Left lobe of liver (tissue), 2 donors: Measurements from ENCODE around the gene RUNX2. TPM values are rescaled to one million over a fixed set of nuclear protein-coding genes. Genes with fewer than 3 reads are reported as not detected.

Experiments used
- ATAC-seq: fragments of 200-7000 bp; cut with Tn5 transposase; one replicate; pipeline ENCODE4 v1.9.1; 2020; ENCODE audit warnings: mild to moderate bottlenecking, moderate library complexity
- DNase-seq: peaks from one replicate; pipeline ENCODE4 v3.0.0-alpha.2; 2020; ENCODE audit warnings: low spot score
- total RNA-seq: library from RNA; stranded (reverse); gene quantifications from one replicate; pipeline ENCODE4 v1.2.1, GENCODE V29; 2021
- donor health status: DM: no; HTN: no; CAD: no; lungs with moderate emphysema.
- donor health status: DM: no; HTN: yes; CAD: no.

RUNX2 gene
- total RNA-seq, 1 donor from 2014 or later, result 0.15 TPM

DNA sequence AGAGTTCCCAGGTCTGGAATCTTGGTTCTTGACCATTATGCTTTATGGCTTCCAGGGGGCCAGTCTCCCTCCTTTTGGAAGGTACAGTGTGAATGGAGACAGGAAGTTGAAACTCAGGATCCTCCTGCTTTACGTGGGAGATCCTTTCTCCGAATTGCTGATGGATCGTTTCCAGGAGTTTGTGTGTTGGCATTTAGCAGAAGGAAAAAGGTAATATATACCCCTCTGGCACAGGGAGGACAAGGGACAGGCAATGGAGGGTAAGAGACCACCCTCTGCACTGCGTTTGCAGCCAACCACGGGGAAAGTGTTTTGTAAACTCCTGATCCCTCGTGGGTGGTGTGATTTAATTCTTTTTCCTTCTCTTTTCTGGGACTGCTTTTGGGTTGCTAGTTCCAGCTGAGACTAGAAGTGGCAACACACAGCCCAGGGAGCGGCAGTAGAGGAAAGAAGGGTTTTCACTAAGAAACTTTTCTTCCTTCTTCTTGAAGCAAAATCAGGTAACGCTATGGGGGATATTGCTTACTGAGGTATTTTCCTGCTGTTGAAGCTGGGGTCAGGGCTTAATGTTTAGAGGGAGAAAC is 307.2 kb downstream of the RUNX2 start:
- no peak for DNase-seq
- no peak for ATAC-seq

DNA sequence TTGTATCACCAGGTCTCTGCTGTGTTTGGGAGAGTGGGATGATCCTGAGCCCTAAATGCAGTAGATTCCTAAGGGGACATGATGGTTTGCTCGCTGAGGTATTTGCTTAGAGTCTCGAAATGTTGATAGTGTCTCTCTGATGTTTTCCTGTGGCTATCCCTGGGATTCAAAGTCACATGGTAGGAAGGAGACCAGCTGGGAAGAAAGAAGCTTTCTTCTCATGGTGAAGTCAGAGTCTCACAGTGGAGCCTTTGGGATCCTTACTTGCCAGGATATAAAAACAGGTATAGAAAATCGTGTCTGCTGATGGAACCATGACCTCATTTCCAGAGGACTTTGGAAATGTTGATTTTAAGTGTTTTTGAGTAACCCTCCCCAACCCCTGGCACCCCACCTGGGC is 308.9 kb downstream of the RUNX2 start:
- DNase-seq (no peak), ATAC-seq (no peak)

- no peak for ATAC-seq
- DNase-seq, result no peak
Measured at GRCh38 chr6:45637611-45638257, 309.6 kb downstream of the RUNX2 start.

- no peak for DNase-seq
Measured at GRCh38 chr6:45640081-45640491, 312.0 kb downstream of the RUNX2 start.

DNA sequence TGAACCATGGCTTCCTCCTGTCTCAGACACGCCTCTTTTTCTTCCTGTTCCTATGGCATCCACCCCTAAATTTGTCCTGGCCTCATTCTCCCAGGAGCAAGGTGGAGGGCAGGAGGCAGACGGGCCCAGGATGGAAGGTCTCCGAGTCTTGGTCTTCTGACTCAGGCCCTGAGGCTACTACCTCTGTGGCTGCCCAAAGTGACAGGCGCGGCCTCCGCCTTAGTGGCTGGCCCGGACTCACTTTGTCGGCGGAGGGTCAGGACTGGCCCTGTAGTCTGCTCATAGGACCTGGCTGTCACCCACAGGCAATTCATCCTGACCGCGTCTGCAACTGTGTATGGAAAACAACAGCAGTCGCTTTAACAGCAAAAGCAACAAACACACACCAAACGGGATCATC is 312.7 kb downstream of the RUNX2 start:
- DNase-seq (no peak), ATAC-seq (no peak)

More at GRCh38 chr6:45640081-45640491, 312.0 kb downstream of the RUNX2 start:
- no peak for ATAC-seq

DNA sequence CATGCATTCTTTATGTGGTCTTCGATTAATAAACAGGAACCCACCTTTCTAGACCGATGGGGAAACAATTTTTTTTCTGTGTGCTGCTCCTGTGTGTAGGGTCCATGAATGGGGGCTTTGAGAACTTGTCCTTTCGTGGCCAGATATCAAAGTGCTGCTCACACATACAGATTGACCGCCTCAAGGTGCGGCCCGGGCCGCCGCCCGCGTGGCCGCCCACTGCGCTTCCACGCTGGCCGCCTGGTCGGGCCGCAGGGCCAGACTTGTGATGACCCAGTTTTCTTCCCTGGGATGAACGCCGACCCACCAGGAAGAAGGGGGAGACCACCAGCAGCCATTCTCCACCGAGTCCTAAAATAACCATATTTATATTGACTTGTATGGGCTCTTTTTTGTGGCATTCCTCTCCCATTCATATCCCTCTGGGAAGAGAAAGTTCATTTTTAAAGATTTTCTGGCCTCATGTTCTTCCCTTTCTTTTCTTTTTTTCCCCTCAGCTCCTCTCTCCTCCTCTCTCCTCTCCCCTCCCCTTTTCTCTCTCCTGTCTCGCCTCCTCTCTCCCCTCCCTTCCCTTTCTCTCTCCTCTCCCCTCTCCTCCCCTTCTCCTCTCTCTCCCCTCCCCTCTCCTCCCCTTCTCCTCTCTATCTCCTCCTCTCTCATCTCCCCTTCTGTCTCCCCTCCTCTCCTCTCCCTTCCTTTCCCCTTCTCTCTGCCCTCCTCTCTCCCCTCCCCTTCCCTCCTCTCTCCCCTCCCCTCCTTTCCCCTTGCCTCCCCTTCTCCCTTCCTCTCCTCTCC is 314.4 kb downstream of the RUNX2 start:
- DNase-seq (no peak), ATAC-seq (no peak)

DNA sequence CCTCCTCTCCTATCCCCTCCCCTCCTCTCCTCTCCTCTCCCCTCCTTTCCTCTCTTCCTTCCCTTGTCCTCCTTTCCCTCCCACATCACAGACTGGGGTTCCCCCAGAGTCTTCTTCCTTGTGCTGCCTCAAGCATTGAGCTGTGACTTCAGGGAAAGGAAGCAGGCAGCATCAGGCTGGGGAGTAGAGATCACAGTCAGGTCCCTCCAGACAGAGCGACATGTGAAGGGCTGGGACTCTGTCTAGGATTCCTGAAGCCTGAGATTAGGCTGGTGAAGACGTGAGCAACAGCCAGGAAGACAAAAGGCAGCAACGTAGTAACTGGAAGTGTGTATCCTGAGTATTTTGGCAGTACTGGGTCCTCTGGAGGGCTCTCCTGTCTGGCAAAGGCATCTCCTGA is 315.0 kb downstream of the RUNX2 start:
- ATAC-seq, result no peak
- no peak for DNase-seq

DNA sequence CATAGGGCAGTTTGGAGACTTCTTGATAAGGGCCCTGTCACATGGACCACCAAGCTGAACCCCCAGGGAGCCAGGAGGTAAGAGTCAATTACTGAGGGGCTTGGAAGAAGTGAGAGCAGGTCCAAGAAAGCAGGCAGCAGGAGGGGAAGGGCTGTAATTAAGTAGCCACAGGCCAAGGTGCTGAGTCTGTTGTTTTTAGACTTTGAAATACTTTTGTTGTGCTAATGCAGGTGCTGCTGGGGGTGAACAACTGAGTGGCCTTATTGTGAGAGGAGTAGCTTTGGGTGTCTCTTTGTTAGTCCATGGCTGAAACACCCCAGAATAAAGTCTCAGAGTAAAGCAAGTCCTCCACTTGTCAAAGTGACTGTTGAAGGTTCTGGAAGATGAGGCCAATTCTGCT is 316.6 kb downstream of the RUNX2 start:
- no peak for DNase-seq
- no peak for ATAC-seq

DNA sequence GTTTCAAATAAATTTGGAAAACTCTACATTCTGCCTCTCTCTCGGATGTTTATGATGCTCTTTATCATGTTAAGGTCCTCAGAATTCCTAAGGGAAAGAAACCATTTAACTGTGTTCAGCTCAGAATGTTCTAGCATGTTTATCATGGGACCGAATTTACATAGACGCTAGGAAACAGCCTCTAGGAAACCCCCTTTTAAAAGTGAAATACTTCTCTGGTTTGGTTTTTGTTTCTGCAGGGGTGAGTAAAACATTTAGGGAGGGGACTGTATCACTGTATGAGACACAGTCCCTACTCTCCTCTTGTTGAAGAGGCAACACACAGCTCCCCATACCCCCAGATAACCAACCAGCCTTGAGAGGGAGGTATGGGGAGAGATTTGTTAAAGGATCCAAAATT is 317.2 kb downstream of the RUNX2 start:
- ATAC-seq (no peak), DNase-seq (no peak)

GRCh38 chr6:45647341-45648261 is 319.5 kb downstream of the RUNX2 start:
- ATAC-seq, result no peak
- DNase-seq, result no peak

DNA sequence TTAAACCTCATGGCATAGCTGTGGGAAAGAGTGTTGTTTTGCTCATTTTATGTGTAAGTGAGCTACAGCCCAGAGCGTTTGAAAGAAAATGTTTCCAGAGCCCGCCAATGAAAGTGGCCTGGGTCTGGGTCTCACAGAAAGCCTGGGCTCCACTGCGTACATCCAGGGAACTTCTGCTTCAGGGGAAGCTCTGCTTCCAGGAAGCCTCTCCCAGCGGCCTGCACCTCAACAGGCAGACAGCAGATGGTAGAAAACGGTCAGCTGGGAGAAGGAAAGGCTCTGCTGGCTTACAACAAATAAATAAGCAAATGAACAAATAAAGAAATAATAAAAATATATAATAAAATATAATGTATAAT is 320.1 kb downstream of the RUNX2 start:
- DNase-seq, result no peak
- no peak for ATAC-seq

DNA sequence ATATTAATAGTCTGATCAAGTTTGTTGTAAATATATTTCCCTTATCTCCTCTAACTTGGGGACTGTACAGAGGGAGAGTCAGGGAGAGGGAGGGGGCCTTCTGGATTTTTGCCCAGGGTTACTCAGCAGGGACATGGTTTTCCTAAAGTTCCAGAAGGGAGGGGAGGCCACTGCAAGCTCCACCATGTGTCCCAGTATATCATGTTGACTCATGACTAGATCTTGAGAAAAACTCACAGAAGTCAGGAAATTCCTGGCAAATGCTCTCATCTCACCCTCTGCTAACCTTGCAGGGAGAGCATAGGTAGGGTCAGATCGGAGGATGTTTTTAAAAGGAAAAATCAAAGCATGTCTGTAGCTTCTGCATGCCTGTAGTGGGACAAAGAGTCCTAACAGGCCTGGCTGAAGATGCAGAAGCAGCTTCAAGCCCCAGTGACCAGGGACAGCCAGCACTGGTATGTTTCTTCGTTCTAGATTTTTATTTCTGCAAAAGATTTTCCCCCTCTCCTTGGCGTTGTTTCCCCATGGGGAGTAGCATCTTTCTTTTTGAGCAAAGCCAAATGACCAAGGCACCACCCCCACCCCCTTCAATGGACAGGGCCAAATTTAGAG is 322.5 kb downstream of the RUNX2 start:
- ATAC-seq, result no peak
- no peak for DNase-seq

GRCh38 chr6:45651301-45651700 is 323.2 kb downstream of the RUNX2 start:
- DNase-seq (no peak), ATAC-seq (no peak)

DNA sequence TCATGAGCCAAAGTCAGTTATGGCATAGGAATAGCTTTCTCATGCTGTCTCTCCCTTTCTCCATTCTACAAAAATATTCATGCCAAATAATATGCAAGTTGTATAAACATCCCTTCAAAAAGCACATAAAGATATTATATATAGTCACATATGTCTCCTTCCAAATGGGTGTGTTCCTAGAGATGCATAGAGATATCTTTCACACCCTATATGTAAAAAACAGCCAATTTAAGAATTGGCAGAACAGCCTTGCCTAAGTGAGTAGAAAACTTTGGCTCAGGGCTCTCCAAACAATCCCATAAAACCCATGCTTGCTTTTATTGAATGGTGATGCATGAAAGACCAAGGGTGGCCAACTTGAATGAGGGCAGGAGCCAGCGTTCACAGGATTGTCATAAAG is 324.3 kb downstream of the RUNX2 start:
- DNase-seq, result no peak
- ATAC-seq, result no peak

DNA sequence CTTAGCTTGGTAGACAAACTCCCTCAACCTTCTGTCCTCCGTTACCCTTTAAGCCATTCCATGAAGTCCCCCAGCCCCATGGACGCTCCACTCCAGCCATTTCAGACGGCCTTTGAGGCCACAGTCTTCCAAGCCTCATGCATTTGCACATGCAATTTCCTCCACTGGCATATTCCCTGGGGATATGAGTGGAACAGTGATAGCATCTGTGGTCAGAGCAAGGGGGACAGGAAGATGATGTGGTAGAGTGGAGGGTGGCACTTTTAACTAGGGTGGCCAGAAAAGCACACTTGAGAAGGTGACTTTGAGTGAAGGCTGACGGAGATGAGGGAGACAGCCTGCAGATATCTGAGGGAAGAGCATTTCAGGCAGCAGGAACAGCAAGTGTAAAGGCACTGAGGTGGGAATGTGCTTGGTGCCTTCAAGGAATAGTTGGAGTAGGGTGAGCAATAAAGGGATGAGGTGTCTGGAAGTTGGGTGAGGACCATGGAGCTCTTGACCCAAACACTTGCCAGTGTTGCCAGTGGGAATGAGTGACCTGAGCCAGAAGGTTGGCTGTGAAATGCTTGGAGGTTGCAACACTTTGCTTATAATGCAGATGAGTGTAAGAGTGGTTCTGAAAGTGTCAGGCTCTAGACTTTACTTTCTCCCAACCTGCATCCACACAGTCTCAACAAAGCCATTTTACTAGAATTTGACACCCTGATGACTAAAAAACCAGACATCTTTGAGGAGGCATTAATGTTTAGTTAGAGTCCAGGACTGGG is 325.2 kb downstream of the RUNX2 start:
- DNase-seq (no peak), ATAC-seq (no peak)

GRCh38 chr6:45654673-45655072 is 326.5 kb downstream of the RUNX2 start:
- no peak for ATAC-seq
- DNase-seq, result no peak

DNA sequence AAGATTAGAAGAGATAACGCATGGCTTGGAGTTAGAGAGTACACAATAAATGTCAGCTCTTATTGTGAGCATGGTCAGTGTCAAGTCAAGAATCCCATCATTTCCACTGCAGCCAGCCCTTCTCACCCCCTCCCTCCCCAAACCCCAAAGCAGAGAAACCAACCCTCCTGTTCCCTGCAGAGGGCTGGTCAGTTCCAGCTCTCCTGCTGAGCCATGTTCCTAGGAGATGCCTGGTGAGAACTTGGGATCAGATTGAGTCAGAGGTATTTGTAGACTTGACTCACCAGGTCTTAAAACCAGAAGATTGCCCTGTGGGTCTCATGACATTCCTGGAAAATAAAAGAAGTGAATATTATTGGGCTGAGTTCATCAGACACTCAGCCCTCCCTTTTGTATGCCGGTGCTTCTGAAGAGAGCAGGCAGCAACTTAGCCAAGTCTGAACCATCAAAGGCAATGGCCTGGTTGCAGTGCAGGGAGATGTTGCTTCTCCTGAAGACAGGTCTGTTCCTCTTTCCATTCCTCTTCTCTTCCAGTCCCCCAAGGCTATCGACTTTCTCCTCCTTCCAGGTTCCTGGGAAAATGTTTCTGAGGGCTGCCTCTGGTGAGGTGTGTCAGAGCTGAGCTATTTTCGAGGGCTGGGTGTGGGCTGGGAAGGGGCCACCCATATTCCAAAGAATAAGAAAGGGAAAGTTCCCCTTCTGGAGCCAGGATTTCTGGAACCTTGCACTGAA is 327.8 kb downstream of the RUNX2 start:
- ATAC-seq, result no peak
- DNase-seq, result no peak

GRCh38 chr6:45657226-45657625 is 329.1 kb downstream of the RUNX2 start:
- ATAC-seq, result no peak

DNA sequence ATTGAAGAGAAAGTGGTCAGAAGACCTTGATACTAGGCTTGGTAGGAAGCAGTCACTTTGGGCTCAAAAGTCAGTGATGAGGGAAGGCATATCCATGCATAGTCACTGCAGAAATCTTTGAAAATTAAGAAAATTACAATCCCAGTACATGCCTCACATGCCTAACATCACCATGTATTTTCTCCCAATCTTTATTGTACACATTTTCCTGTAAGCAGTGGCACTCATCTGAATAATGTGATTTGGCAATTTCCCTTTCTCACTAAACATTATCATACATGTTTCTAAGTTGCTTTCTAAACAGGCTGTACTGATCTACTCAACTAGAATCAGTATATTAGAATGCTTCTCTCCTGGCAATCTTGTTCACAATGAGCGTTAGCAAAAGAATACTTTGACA is 330.3 kb downstream of the RUNX2 start:
- DNase-seq (no peak), ATAC-seq (no peak)

More at GRCh38 chr6:45657226-45657625, 329.1 kb downstream of the RUNX2 start:
- DNase-seq, result no peak
